Measurements from ENCODE around the gene LBHD1. TPM values are rescaled to one million over a fixed set of nuclear protein-coding genes. Genes with fewer than 3 reads are reported as not detected.

LBHD1 gene
- total RNA-seq, 1 experiment from 2014 or later, result 10.4 TPM

DNA sequence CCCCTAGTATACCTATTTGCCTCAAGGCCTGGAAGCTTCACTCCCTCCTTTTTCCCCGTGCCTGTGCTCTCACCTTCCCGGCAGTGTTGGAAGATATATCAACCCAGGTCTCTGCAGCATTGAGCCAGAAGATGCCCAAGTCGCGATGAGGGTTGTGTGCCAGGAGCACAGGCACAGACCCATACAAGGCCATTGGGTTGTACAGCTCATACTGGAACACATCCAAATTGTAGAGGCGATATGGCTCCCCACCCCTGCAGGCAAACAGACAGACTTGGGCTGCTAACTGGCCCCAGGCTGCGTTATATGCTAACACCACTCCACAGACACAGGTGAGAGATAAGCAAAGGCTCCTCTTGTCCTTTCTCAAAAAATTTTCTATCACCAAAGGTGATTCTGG, 39.6 kb downstream of the LBHD1 start:
- H3K27ac Mint-ChIP-seq, result peak overlapping the region in 1 of 3 experiments; percentile 41; a peak in 2 of 7 replicates
- H4K91ac ChIP-seq (ENCODE audit: insufficient read length, low read depth, low read length), result no peak overlapping the region
- no peak overlapping the region for H4K8ac ChIP-seq (replicated peaks; ENCODE audit: insufficient read length, low read depth, low read length)
- H3K4me2 ChIP-seq (ENCODE audit: insufficient read depth, insufficient read length, low read length), result no peak overlapping the region
- no peak for DNase-seq
- no peak overlapping the region for H3K4me3 Mint-ChIP-seq
- H3K23ac ChIP-seq (ENCODE audit: insufficient read length, low read depth, low read length), result no peak overlapping the region
- TF ChIP-seq, protein P1, sequence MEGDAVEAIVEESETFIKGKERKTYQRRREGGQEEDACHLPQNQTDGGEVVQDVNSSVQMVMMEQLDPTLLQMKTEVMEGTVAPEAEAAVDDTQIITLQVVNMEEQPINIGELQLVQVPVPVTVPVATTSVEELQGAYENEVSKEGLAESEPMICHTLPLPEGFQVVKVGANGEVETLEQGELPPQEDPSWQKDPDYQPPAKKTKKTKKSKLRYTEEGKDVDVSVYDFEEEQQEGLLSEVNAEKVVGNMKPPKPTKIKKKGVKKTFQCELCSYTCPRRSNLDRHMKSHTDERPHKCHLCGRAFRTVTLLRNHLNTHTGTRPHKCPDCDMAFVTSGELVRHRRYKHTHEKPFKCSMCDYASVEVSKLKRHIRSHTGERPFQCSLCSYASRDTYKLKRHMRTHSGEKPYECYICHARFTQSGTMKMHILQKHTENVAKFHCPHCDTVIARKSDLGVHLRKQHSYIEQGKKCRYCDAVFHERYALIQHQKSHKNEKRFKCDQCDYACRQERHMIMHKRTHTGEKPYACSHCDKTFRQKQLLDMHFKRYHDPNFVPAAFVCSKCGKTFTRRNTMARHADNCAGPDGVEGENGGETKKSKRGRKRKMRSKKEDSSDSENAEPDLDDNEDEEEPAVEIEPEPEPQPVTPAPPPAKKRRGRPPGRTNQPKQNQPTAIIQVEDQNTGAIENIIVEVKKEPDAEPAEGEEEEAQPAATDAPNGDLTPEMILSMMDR (conservative IDR thresholded peaks at IDR 0.05), result no peak
- H2BK12ac ChIP-seq (ENCODE audit: insufficient read length, low read depth, low read length), result no peak overlapping the region
- no peaks in the 10 kb centered on the region for H3K23me2 ChIP-seq (ENCODE audit: insufficient read length, low read depth, low read length, poor library complexity, severe bottlenecking)
- no peak overlapping the region for H3K14ac ChIP-seq (ENCODE audit: insufficient read depth, low read length)
- no peak overlapping the region for H3K4ac ChIP-seq (ENCODE audit: low read depth, low read length)
- H2AK5ac ChIP-seq (ENCODE audit: insufficient read length, low read length), result no peak overlapping the region
- no peak overlapping the region for H2AFZ ChIP-seq (ENCODE audit: low read length)
- no peak overlapping the region for H4K5ac ChIP-seq (ENCODE audit: insufficient read length, low read depth, low read length)
- no peak overlapping the region for H3T11ph ChIP-seq (ENCODE audit: low read length)
- peaks cover 1% of the 10 kb centered on the region; the same call in 1 of the 2 replicates for H3K27me3 Mint-ChIP-seq (ENCODE audit: low read depth)
- no peaks in the 10 kb centered on the region for H3K4me1 ChIP-seq (ENCODE audit: insufficient read depth, low read length)
- H3K9ac ChIP-seq (ENCODE audit: extremely low read depth, insufficient read length, low read length), result no peak overlapping the region
- H3K27ac ChIP-seq (ENCODE audit: insufficient read length, low read depth, low read length), result no peak overlapping the region
- no peaks in the 10 kb centered on the region for H4K20me1 ChIP-seq (ENCODE audit: control insufficient read depth, insufficient read depth, insufficient read length)
- no peaks in the 10 kb centered on the region for H3K9me3 ChIP-seq (ENCODE audit: control insufficient read depth, low read depth, low read length)
- no peak overlapping the region for H3K18ac ChIP-seq (ENCODE audit: insufficient read length, low read depth, low read length)
- H2BK20ac ChIP-seq (ENCODE audit: low read depth, low read length, poor library complexity, severe bottlenecking), result no peak overlapping the region
- no peaks in the 10 kb centered on the region for H3K79me2 ChIP-seq (ENCODE audit: insufficient read depth, low read length)
- H2BK15ac ChIP-seq (ENCODE audit: low read depth, low read length), result no peak overlapping the region
- no peak overlapping the region for H2BK120ac ChIP-seq (ENCODE audit: low read depth, low read length, poor library complexity, severe bottlenecking)
- WGBS (ENCODE audit: extremely low coverage, insufficient read length, low lambda C conversion rate), result no CpG with 5 or more reads among the region's 6 CpGs
- H3K9me3 Mint-ChIP-seq, result no peaks in the 10 kb centered on the region
- no peaks in the 10 kb centered on the region for H3K27me3 ChIP-seq (ENCODE audit: insufficient read depth, low read length)
- no peak overlapping the region for H2BK5ac ChIP-seq (ENCODE audit: insufficient read length, low read length)
- no peak overlapping the region for H3K56ac ChIP-seq (ENCODE audit: insufficient read length, low read depth, low read length)
- H3K36me3 Mint-ChIP-seq (ENCODE audit: insufficient read depth in 1 of 3, low read depth in 3 of 3), result peaks cover 70 to 97% (median 89%) of the 10 kb centered on the region in 3 experiments; a peak in 6 of 7 replicates
- no peaks in the 10 kb centered on the region for H3K4me1 Mint-ChIP-seq
- no peaks in the 10 kb centered on the region for H3K79me1 ChIP-seq (ENCODE audit: insufficient read depth, low read depth, low read length, poor library complexity, severe bottlenecking)

Data from H9 (cell line).